Glutamatergic neuron (in vitro differentiated cells): Measurements from ENCODE around the gene RHBDL1. TPM values are rescaled to one million over a fixed set of nuclear protein-coding genes. Genes with fewer than 3 reads are reported as not detected.

Experiments used
- DNase-seq: peaks from one replicate; pipeline ENCODE4 v3.0.0; 2022
- H3K27ac Mint-ChIP-seq: one replicate; pipeline ENCODE4 v1.8.0; 2020; ENCODE audit warnings: mild to moderate bottlenecking, mixed read lengths, inconsistent platforms; ENCODE audit not compliant: unreplicated experiment
- H3K27me3 Mint-ChIP-seq: one replicate; pipeline ENCODE4 v1.8.0; 2020; ENCODE audit warnings: mild to moderate bottlenecking, moderate library complexity, mixed read lengths, inconsistent platforms; ENCODE audit not compliant: unreplicated experiment
- H3K36me3 Mint-ChIP-seq: one replicate; pipeline ENCODE4 v1.8.0; 2020; ENCODE audit warnings: mild to moderate bottlenecking, mixed read lengths, inconsistent platforms; ENCODE audit not compliant: unreplicated experiment
- H3K4me1 Mint-ChIP-seq: one replicate; pipeline ENCODE4 v1.8.0; 2020; ENCODE audit warnings: mild to moderate bottlenecking, low read depth, mixed read lengths, inconsistent platforms; ENCODE audit not compliant: unreplicated experiment
- H3K4me3 Mint-ChIP-seq: one replicate; pipeline ENCODE4 v1.8.0; 2020; ENCODE audit warnings: mild to moderate bottlenecking, mixed read lengths, inconsistent platforms; ENCODE audit not compliant: unreplicated experiment
- H3K9me3 Mint-ChIP-seq: one replicate; pipeline ENCODE4 v1.8.0; 2020; ENCODE audit warnings: mild to moderate bottlenecking, moderate library complexity, mixed read lengths, inconsistent platforms; ENCODE audit not compliant: unreplicated experiment
- CTCF ChIP-seq: fragments of 200-600 bp; sonication (generic); IDR thresholded peaks from one replicate; pipeline ENCODE4 v1.5.0; 2021; ENCODE audit not compliant: partially characterized antibody, unreplicated experiment
- total RNA-seq: library from RNA; stranded (reverse); fragmentation: NEBNext Ultra II Directional; extraction: Animal tissue kit (Norgen Biotek cat#: 25700); gene quantifications from one replicate; pipeline ENCODE4 v1.2.1, GENCODE V29; 2021; ENCODE audit not compliant: unreplicated experiment

Gene RHBDL1
- total RNA-seq, 1 donor from 2014 or later, result 8.2 TPM

GRCh38 chr16:676565-676902 lies 1.1 kb downstream of the RHBDL1 start:
- no peak for TF ChIP-seq CTCF
- Mint-ChIP-seq H3K4me1 (peaks cover 4% of the 10 kb centered on the region), H3K27ac (no peak overlapping the region), H3K4me3 (no peak overlapping the region), H3K27me3 (peaks cover 8% of the 10 kb centered on the region), H3K9me3 (peaks cover 6% of the 10 kb centered on the region), H3K36me3 (no peaks in the 10 kb centered on the region)
- DNase-seq, result no peak

- no peak for TF ChIP-seq CTCF
- DNase-seq, result no peak
- Mint-ChIP-seq H3K4me1 (peaks cover 7% of the 10 kb centered on the region), H3K4me3 (no peak overlapping the region), H3K27ac (no peak overlapping the region), H3K9me3 (peaks cover 7% of the 10 kb centered on the region), H3K27me3 (peaks cover 11% of the 10 kb centered on the region), H3K36me3 (no peaks in the 10 kb centered on the region)
Observed at GRCh38 chr16:676913-677312, 1.4 kb downstream of the RHBDL1 start.

GRCh38 chr16:677316-678190 lies 2.1 kb downstream of the RHBDL1 start:
- peaks cover 7% of the 10 kb centered on the region for H3K9me3 Mint-ChIP-seq
- no peak for DNase-seq

GRCh38 chr16:678209-678857 lies 2.9 kb downstream of the RHBDL1 start:
- Mint-ChIP-seq H3K36me3 (no peaks in the 10 kb centered on the region), H3K4me1 (peaks cover 9% of the 10 kb centered on the region), H3K27ac (no peak overlapping the region), H3K27me3 (peaks cover 13% of the 10 kb centered on the region), H3K4me3 (no peak overlapping the region), H3K9me3 (peaks cover 7% of the 10 kb centered on the region)
- TF ChIP-seq CTCF, result no peak
- DNase-seq, result no peak

More at GRCh38 chr16:677316-678190, 2.1 kb downstream of the RHBDL1 start:
- peaks cover 8% of the 10 kb centered on the region for H3K4me1 Mint-ChIP-seq
- no peak for TF ChIP-seq CTCF
- H3K36me3 Mint-ChIP-seq, result no peaks in the 10 kb centered on the region
- H3K4me3 Mint-ChIP-seq, result no peak overlapping the region
- H3K27ac Mint-ChIP-seq, result no peak overlapping the region
- peaks cover 12% of the 10 kb centered on the region for H3K27me3 Mint-ChIP-seq
